Thoracic aorta (tissue), 2 donors: ENCODE data around the gene WNT11. TPM values are rescaled to one million over a fixed set of nuclear protein-coding genes. Genes with fewer than 3 reads are reported as not detected.

Source experiments
- ATAC-seq: fragments of 150-250 bp; one replicate; pipeline ENCODE4 v1.8.0; 2017; ENCODE audit warnings: low read depth; ENCODE audit not compliant: insufficient number of reproducible peaks, low FRiP score
- DNase-seq: peaks from one replicate; pipeline ENCODE4 v3.0.0-alpha.2; 2020; ENCODE audit warnings: low spot score
- H3K27ac ChIP-seq, 2 donors: fragments of 200-600 bp; sonication (generic); 1 replicate in 1 of 2; 2 replicates in 1 of 2; pipeline ENCODE4 v1.5.1; 2016; ENCODE audit warnings: mild to moderate bottlenecking in 2 of 2, moderate library complexity in 2 of 2
- H3K27me3 ChIP-seq: fragments of 200-600 bp; sonication (generic); replicated peaks from 2 replicates; pipeline ENCODE4 v1.6.0; 2016; ENCODE audit warnings: mild to moderate bottlenecking; ENCODE audit not compliant: insufficient read depth
- H3K36me3 ChIP-seq: fragments of 200-600 bp; sonication (generic); one replicate; pipeline ENCODE4 v1.5.1; 2016
- H3K4me1 ChIP-seq, 2 donors: fragments of 200-600 bp; sonication (generic); 1 replicate in 1 of 2; 2 replicates in 1 of 2; pipeline versions ENCODE4 v1.5.1 to v1.6.0; 2016; ENCODE audit warnings: low read depth in 2 of 2, mild to moderate bottlenecking in 1 of 2; ENCODE audit not compliant: control insufficient read depth in 1 of 2
- H3K4me3 ChIP-seq: fragments of 200-600 bp; sonication (generic); 2 replicates; pipeline ENCODE4 v1.5.1; 2016; ENCODE audit warnings: mild to moderate bottlenecking
- H3K9me3 ChIP-seq: fragments of 200-600 bp; sonication (generic); 2 replicates; pipeline ENCODE4 v1.5.1; 2016
- total RNA-seq, 2 donors: library from RNA; depleted of rRNA; stranded (reverse); fragments of >200 nt; gene quantifications; one replicate each; pipeline versions ENCODE4 v1.1.0 to v1.2.3, GENCODE V29; 2016
- TF ChIP-seq, protein P1 (sequence below): fragments of 200-600 bp; sonication (generic); IDR thresholded peaks from one replicate; pipeline ENCODE4 v1.5.1; 2019; ENCODE audit warnings: antibody characterized with exemption

The WNT11 gene
- total RNA-seq, 2 donors from 2014 or later = 12.0 to 35.1 TPM

DNA sequence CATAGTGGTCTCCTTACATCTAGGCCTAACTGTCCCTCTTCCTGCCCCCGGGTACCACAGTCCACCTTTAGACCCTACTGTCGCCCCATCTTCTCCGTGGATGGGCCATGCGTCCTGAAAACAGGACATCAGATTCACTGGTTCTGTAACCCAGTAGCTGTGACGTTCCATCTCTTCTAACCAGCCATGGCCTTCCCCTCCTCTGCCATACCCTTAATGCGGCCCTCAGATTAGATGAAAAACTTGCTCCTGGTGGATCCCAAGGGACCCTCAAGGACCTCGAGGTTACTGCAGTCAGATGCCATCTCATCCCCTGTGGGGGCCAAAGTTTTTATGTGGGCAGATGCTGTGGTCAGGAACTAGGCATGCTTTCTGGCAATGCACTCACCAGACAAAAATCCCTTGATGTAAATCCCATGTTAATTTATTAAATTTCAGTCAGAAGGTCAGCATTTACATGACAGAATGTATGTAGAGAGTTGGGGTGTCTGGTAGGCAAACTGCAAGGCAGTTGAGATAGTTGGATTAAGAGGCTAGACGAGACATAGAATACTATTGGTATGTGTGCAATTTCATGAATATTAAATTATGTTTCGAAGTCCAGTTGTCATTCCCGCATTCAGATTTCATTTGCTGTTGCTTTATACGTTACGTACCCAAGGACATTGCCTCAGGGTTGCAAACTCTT, 64.3 kb downstream of the WNT11 start:
- no peak overlapping the region for H3K27ac ChIP-seq
- H3K4me1 ChIP-seq = peaks cover 5 to 14% of the 10 kb centered on the region in 2 donors
- no peaks in the 10 kb centered on the region for H3K9me3 ChIP-seq
- DNase-seq (no peak), ATAC-seq (no peak)
- H3K4me3 ChIP-seq = no peak overlapping the region
- TF ChIP-seq, protein P1, sequence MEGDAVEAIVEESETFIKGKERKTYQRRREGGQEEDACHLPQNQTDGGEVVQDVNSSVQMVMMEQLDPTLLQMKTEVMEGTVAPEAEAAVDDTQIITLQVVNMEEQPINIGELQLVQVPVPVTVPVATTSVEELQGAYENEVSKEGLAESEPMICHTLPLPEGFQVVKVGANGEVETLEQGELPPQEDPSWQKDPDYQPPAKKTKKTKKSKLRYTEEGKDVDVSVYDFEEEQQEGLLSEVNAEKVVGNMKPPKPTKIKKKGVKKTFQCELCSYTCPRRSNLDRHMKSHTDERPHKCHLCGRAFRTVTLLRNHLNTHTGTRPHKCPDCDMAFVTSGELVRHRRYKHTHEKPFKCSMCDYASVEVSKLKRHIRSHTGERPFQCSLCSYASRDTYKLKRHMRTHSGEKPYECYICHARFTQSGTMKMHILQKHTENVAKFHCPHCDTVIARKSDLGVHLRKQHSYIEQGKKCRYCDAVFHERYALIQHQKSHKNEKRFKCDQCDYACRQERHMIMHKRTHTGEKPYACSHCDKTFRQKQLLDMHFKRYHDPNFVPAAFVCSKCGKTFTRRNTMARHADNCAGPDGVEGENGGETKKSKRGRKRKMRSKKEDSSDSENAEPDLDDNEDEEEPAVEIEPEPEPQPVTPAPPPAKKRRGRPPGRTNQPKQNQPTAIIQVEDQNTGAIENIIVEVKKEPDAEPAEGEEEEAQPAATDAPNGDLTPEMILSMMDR = no peak
- H3K27me3 ChIP-seq = no peaks in the 10 kb centered on the region
- no peaks in the 10 kb centered on the region for H3K36me3 ChIP-seq

DNA sequence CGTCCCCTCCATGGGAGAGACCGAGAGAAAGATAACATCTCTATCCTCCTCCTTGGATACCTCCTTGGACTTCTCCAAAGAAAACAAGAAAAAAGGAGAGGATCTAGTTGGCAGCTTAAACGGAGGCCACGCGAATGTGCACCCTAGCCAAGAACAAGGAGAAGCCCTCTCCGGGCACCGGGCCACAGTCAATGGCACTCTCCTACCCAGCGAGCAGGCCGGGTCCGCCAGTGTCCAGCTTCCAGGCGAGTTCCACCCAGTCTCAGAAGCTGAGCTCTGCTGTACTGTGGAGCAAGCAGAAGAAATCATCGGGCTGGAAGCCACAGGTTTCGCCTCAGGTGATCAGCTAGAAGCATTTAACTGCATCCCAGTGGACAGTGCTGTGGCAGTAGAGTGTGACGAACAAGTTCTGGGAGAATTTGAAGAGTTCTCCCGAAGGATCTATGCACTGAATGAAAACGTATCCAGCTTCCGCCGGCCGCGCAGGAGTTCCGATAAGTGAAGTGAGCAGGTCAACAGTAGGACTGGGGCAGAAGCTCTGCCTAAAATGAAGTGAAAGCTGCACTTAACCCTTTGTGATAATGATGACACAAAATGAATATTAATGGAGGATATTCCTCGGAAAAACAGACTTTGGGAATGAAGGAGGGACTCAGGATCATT, 65.3 kb downstream of the WNT11 start:
- no peaks in the 10 kb centered on the region for H3K36me3 ChIP-seq
- no peaks in the 10 kb centered on the region for H3K27me3 ChIP-seq
- peaks cover 5 to 14% of the 10 kb centered on the region in 2 donors for H3K4me1 ChIP-seq
- ATAC-seq (no peak), DNase-seq (no peak)
- TF ChIP-seq, protein P1 = no peak
- no peak overlapping the region for H3K4me3 ChIP-seq
- no peak overlapping the region for H3K27ac ChIP-seq
- no peaks in the 10 kb centered on the region for H3K9me3 ChIP-seq

DNA sequence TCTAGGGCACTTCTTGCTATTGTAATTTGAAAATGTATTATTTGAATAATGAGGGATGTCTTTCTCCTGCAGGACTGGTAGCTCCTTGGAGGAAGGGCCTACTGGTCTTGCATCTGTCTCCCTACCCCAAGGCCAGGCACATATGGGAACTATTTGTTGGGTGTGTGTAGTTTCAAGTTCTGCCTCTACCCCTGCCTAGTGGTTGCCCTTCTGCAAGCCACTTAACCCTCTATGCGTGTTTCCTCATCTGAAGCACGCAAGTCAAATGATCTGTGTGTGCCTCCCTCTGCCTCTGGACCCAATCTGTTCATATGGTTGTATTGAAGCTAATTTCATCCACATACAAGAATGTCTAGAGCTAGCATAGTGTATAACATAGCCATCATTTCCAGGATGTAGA, 67.0 kb downstream of the WNT11 start:
- Histone ChIP-seq H3K27me3 (no peaks in the 10 kb centered on the region), H3K4me1 (peaks cover 5 to 14% of the 10 kb centered on the region in 2 donors), H3K36me3 (no peaks in the 10 kb centered on the region), H3K4me3 (no peak overlapping the region), H3K9me3 (no peaks in the 10 kb centered on the region), H3K27ac (no peak overlapping the region)
- TF ChIP-seq, protein P1 = no peak
- ATAC-seq = no peak
- DNase-seq = no peak

Other genes starting within 250 kb of the WNT11 start
- 10 to 100 TPM; 38.0 to 38.3 TPM for gene THAP12, start 174.6 kb upstream of the WNT11 start, total RNA-seq
- gene GVQW3, start 174.8 kb upstream of the WNT11 start, total RNA-seq = 1 to 10 TPM in 1 of 2 donors, under 1 TPM in 1; 0.68 to 3.2 TPM
- 10 to 100 TPM; 53.5 to 73.2 TPM for gene EMSY, start 238.5 kb upstream of the WNT11 start, total RNA-seq